HG03558 (cell line): ENCODE measurements around the gene TXNL4A.
"Not testable (repeated sequence)": the region's sequence is repeated elsewhere in the genome, so short reads cannot be mapped to it uniquely, and the experiment has no call there.

Experiments
- ATAC-seq: cut with Tn5 transposase; IDR thresholded peaks from one replicate; pipeline ENCODE4 v1.9.1; 2021; ENCODE audit warnings: moderate number of reproducible peaks; ENCODE audit not compliant: unreplicated experiment; ENCODE audit errors: extremely low read depth

TXNL4A gene

GRCh38 chr18:79988451-79989194 is at the start of gene TXNL4A:
Gene TXNL4A, minus strand, starts transcription at chr18:79988563. Its CDS starts 171 bp downstream, at chr18:79988392.
- ATAC-seq: peak; percentile 95

- ATAC-seq: no peak
These were observed 48.9 kb upstream of the TXNL4A start for GRCh38 chr18:80037300-80037699.

GRCh38 chr18:80035997-80036396 is 47.6 kb upstream of the TXNL4A start:
- ATAC-seq: no peak

- ATAC-seq: no peak
These were observed 46.6 kb upstream of the TXNL4A start for GRCh38 chr18:80034852-80035406.

GRCh38 chr18:80034068-80034851 is 45.9 kb upstream of the TXNL4A start, which contains the start of gene RBFA:
Gene RBFA, plus strand, starts transcription at chr18:80034434. Its CDS starts 62 bp downstream, at chr18:80034496.
- ATAC-seq: peak; percentile 47

- ATAC-seq: peak; percentile 21
These were observed 45.1 kb upstream of the TXNL4A start for GRCh38 chr18:80033181-80034067.

- no peak for ATAC-seq
These were observed 41.3 kb upstream of the TXNL4A start for GRCh38 chr18:80029690-80030089.

GRCh38 chr18:80027719-80028118 is 39.4 kb upstream of the TXNL4A start:
- ATAC-seq: not testable (repeated sequence)

GRCh38 chr18:80026363-80026762 is 38.0 kb upstream of the TXNL4A start:
- ATAC-seq: no peak

- ATAC-seq: no peak
These were observed 34.8 kb upstream of the TXNL4A start for GRCh38 chr18:80023173-80023572.

- ATAC-seq: no peak
These were observed 34.2 kb upstream of the TXNL4A start for GRCh38 chr18:80022613-80023012.

- no peak for ATAC-seq
These were observed 24.4 kb upstream of the TXNL4A start for GRCh38 chr18:80012714-80013113.

GRCh38 chr18:80011496-80012137 is 23.3 kb upstream of the TXNL4A start:
- ATAC-seq: not testable (repeated sequence)

GRCh38 chr18:80010551-80010906 is 22.2 kb upstream of the TXNL4A start:
- ATAC-seq: no peak

- no peak for ATAC-seq
These were observed 21.5 kb upstream of the TXNL4A start for GRCh38 chr18:80009661-80010550.

- ATAC-seq: no peak
These were observed 18.4 kb upstream of the TXNL4A start for GRCh38 chr18:80006724-80007123.

- ATAC-seq: no peak
These were observed 16.4 kb upstream of the TXNL4A start for GRCh38 chr18:80004600-80005342.

- ATAC-seq: no peak
These were observed 14.1 kb upstream of the TXNL4A start for GRCh38 chr18:80002468-80002867.
